CD14-positive monocyte (primary cell): ENCODE measurements around the gene PUM1. TPM values are rescaled to one million over a fixed set of nuclear protein-coding genes. Genes with fewer than 3 reads are reported as not detected.

Source experiments
- DNase-seq, 3 donors: peaks; one replicate each; pipeline ENCODE4 v3.0.0-alpha.2; 2011 to 2022
- H2AFZ ChIP-seq: 2 replicates; pipeline ENCODE4 v1.6.0; 2012; ENCODE audit warnings: mild to moderate bottlenecking, low read depth, low read length, inconsistent platforms; ENCODE audit not compliant: insufficient read depth, poor library complexity, severe bottlenecking
- H3K27ac ChIP-seq, 2 donors: 1 replicate in 1 of 2; 2 replicates in 1 of 2; pipeline ENCODE4 v1.5.1; 2012 to 2013; ENCODE audit warnings: low read length in 2 of 2, control low read depth in 1 of 2, inconsistent platforms in 1 of 2, low read depth in 1 of 2, mild to moderate bottlenecking in 1 of 2
- H3K27me3 ChIP-seq, 2 donors: one replicate each; pipeline versions ENCODE4 v1.6.0 to v1.6.1; 2011 to 2013; ENCODE audit warnings: low read length in 2 of 2; ENCODE audit not compliant: control insufficient read depth in 2 of 2, insufficient read depth in 2 of 2
- H3K36me3 ChIP-seq, 2 donors: replicated peaks in 1 of 2; 1 replicate in 1 of 2; 2 replicates in 1 of 2; pipeline versions ENCODE4 v1.5.1 to v1.6.1; 2012 to 2013; ENCODE audit warnings: low read length in 2 of 2, control low read depth in 1 of 2, inconsistent platforms in 1 of 2, mild to moderate bottlenecking in 1 of 2; ENCODE audit not compliant: insufficient read depth in 2 of 2, control insufficient read depth in 1 of 2
- H3K4me1 ChIP-seq, 2 donors: 1 replicate in 1 of 2; 2 replicates in 1 of 2; pipeline versions ENCODE4 v1.5.1 to v1.6.1; 2012 to 2013; ENCODE audit warnings: low read length in 2 of 2, control low read depth in 1 of 2, inconsistent platforms in 1 of 2, mild to moderate bottlenecking in 1 of 2, moderate library complexity in 1 of 2; ENCODE audit not compliant: insufficient read depth in 2 of 2, control insufficient read depth in 1 of 2
- H3K4me2 ChIP-seq: replicated peaks from 2 replicates; pipeline ENCODE3; 2012; ENCODE audit warnings: low read length, moderate library complexity, mild to moderate bottlenecking; ENCODE audit not compliant: poor library complexity, severe bottlenecking; ENCODE audit errors: extremely low read depth
- H3K4me3 ChIP-seq, 3 experiments: fragments of 200-600 bp in 1 of 3; sonication (generic) in 1 of 3; replicated peaks in 1 of 3; 1 replicate in 2 of 3; 2 replicates in 1 of 3; pipeline ENCODE4 v1.5.1; 2011 to 2013; ENCODE audit warnings: low read length in 3 of 3, mild to moderate bottlenecking in 3 of 3, control low read depth in 2 of 3, low read depth in 2 of 3, inconsistent platforms in 1 of 3, moderate library complexity in 1 of 3
- H3K79me2 ChIP-seq: 2 replicates; pipeline ENCODE4 v1.6.0; 2012; ENCODE audit warnings: mild to moderate bottlenecking, control low read depth, inconsistent platforms, low read length, moderate library complexity; ENCODE audit not compliant: insufficient read depth
- H3K9ac ChIP-seq: 2 replicates; pipeline ENCODE4 v1.6.0; 2017; ENCODE audit warnings: low read length, mild to moderate bottlenecking; ENCODE audit not compliant: insufficient read depth, poor library complexity, severe bottlenecking
- H3K9me3 ChIP-seq, 2 donors: replicated peaks in 1 of 2; 1 replicate in 1 of 2; 2 replicates in 1 of 2; pipeline versions ENCODE4 v1.5.1 to v1.6.1; 2012 to 2013; ENCODE audit warnings: low read length in 2 of 2, control low read depth in 1 of 2; ENCODE audit not compliant: control insufficient read depth in 1 of 2, insufficient read depth in 1 of 2
- H4K20me1 ChIP-seq: 2 replicates; pipeline ENCODE4 v1.6.0; 2012; ENCODE audit warnings: mild to moderate bottlenecking, low read length, control low read depth, moderate library complexity; ENCODE audit not compliant: insufficient read depth
- H3K27ac Mint-ChIP-seq, 7 donors: one replicate each; pipeline ENCODE4 v1.8.0; 2020; ENCODE audit warnings: mild to moderate bottlenecking in 7 of 7, mixed read lengths in 7 of 7, moderate library complexity in 6 of 7, inconsistent platforms in 2 of 7
- H3K27me3 Mint-ChIP-seq, 3 donors: one replicate each; pipeline ENCODE4 v1.8.0; 2021 to 2022; ENCODE audit warnings: low read depth in 3 of 3, mild to moderate bottlenecking in 3 of 3, mixed read lengths in 3 of 3, moderate library complexity in 3 of 3, inconsistent platforms in 1 of 3
- H3K36me3 Mint-ChIP-seq, 2 donors: one replicate each; pipeline ENCODE4 v1.8.0; 2020; ENCODE audit warnings: mixed read lengths in 2 of 2, inconsistent platforms in 1 of 2, mild to moderate bottlenecking in 1 of 2
- H3K4me1 Mint-ChIP-seq: one replicate; pipeline ENCODE4 v1.8.0; 2020; ENCODE audit warnings: mild to moderate bottlenecking, mixed read lengths
- H3K4me3 Mint-ChIP-seq, 2 donors: one replicate each; pipeline ENCODE4 v1.8.0; 2020; ENCODE audit warnings: mild to moderate bottlenecking in 2 of 2, mixed read lengths in 2 of 2, moderate library complexity in 1 of 2
- H3K9me3 Mint-ChIP-seq, 7 donors: one replicate each; pipeline ENCODE4 v1.8.0; 2020 to 2022; ENCODE audit warnings: mixed read lengths in 7 of 7, mild to moderate bottlenecking in 6 of 7, moderate library complexity in 6 of 7, inconsistent platforms in 2 of 7
- CTCF ChIP-seq: fragments of 200-600 bp; IDR thresholded peaks from one replicate; pipeline ENCODE4 v1.8.0; 2022; ENCODE audit warnings: antibody characterized with exemption, mild to moderate bottlenecking
- WGBS: methylation state at CpG from one replicate; pipeline ENCODE4 v1.1.5; 2013; ENCODE audit warnings: missing lambda C conversion rate; ENCODE audit not compliant: insufficient coverage; 5-methylcytosine and 5-hydroxymethylcytosine counted together
- intact Hi-C, 2 donors: fragments of 100-400 bp; cut with micrococcal nuclease; formaldehyde crosslinking; loops; one replicate each; pipeline versions ENCODE4 v1.15.0 to v1.15.1; 2023
- polyA plus RNA-seq, 3 donors: library from polyadenylated mRNA; depleted of rRNA in 1 of 3; unstranded in 2 of 3; stranded (reverse) in 1 of 3; fragments of 300-500 nt in 2 of 3; fragments of >200 nt in 1 of 3; fragmentation: Illumina TruSeq in 2 of 3; gene quantifications; 1 replicate in 2 of 3; 2 replicates in 1 of 3; pipeline ENCODE4 v1.2.3, GENCODE V29; 2012 to 2021

Gene PUM1
- polyA plus RNA-seq, 3 donors = 55.0 to 86.1 (median 62.4) TPM

- Histone ChIP-seq H3K79me2 (no peaks in the 10 kb centered on the region), H3K4me3 (no peak overlapping the region), H3K27ac (no peak overlapping the region), H3K4me2 (no peak overlapping the region), H3K36me3 (no peaks in the 10 kb centered on the region), H3K9me3 (no peaks in the 10 kb centered on the region), H3K27me3 (peaks cover 0 to 46% of the 10 kb centered on the region in 2 donors), H4K20me1 (peaks cover 5% of the 10 kb centered on the region), H3K9ac (no peak overlapping the region), H3K4me1 (peaks cover 11 to 15% of the 10 kb centered on the region in 2 donors), H2AFZ (no peak overlapping the region)
- Mint-ChIP-seq H3K4me1 (peaks cover 15% of the 10 kb centered on the region), H3K36me3 (no peaks in the 10 kb centered on the region), H3K4me3 (no peak overlapping the region), H3K9me3 (peaks cover 0 to 9% (median 0%) of the 10 kb centered on the region in 7 donors), H3K27me3 (peaks cover 40 to 70% (median 48%) of the 10 kb centered on the region in 3 donors), H3K27ac (no peak overlapping the region)
- intact Hi-C loops = no loop called here
- TF ChIP-seq CTCF = no peak
- no CpG with 5 or more reads among the region's 3 CpGs for WGBS
- DNase-seq = no peak
Measured at GRCh38 chr1:30888975-30889374, 176.5 kb downstream of the PUM1 start.

- intact Hi-C loops = no loop called here
- no peak overlapping the region for H3K4me3 ChIP-seq
- H3K4me1 ChIP-seq = peaks cover 11 to 15% of the 10 kb centered on the region in 2 donors
- TF ChIP-seq CTCF = no peak
- H3K4me1 Mint-ChIP-seq = peaks cover 15% of the 10 kb centered on the region
- no peak overlapping the region for H3K9ac ChIP-seq
- no peaks in the 10 kb centered on the region for H3K36me3 Mint-ChIP-seq
- 83% methylated on average over 2 of the region's 8 CpGs for WGBS
- H3K27me3 Mint-ChIP-seq = peaks cover 39 to 69% (median 45%) of the 10 kb centered on the region in 3 donors
- no peak overlapping the region for H3K4me3 Mint-ChIP-seq
- no peak for DNase-seq
- no peaks in the 10 kb centered on the region for H3K9me3 ChIP-seq
- no peak overlapping the region for H2AFZ ChIP-seq
- no peaks in the 10 kb centered on the region for H3K79me2 ChIP-seq
- H3K9me3 Mint-ChIP-seq = peaks cover 0 to 10% (median 0%) of the 10 kb centered on the region in 7 donors
- peak overlapping the region in 1 of 7 donors; percentile 59 for H3K27ac Mint-ChIP-seq
- H3K36me3 ChIP-seq = no peaks in the 10 kb centered on the region
- no peak overlapping the region for H3K4me2 ChIP-seq
- H4K20me1 ChIP-seq = peaks cover 5% of the 10 kb centered on the region
- no peak overlapping the region for H3K27ac ChIP-seq
- H3K27me3 ChIP-seq = peaks cover 0 to 51% of the 10 kb centered on the region in 2 donors
Measured at GRCh38 chr1:30888391-30888790, 177.1 kb downstream of the PUM1 start.
